ENCODE data around the gene DUSP15.

Gene DUSP15

GRCh38 chr20:31843288-31843687 lies 27.0 kb downstream of the DUSP15 start:
- Histone ChIP-seq H3K9ac (ENCODE audit: low read depth, low read length) (no peak overlapping the region), H3K36me3 (ENCODE audit: insufficient read depth, low read length) (no peaks in the 10 kb centered on the region), H3K27me3 (ENCODE audit: control insufficient read depth, insufficient read depth, low read length) (peaks cover 13% of the 10 kb centered on the region), H3K4me1 (ENCODE audit: control insufficient read depth, insufficient read depth, low read length) (peaks cover 31% of the 10 kb centered on the region), H3K9me3 (replicated peaks; ENCODE audit: low read length) (no peaks in the 10 kb centered on the region), H3K4me3 (ENCODE audit: low read length) (no peak overlapping the region), H3K4me2 (ENCODE audit: low read length) (peak overlapping the region; percentile 35)

DNA sequence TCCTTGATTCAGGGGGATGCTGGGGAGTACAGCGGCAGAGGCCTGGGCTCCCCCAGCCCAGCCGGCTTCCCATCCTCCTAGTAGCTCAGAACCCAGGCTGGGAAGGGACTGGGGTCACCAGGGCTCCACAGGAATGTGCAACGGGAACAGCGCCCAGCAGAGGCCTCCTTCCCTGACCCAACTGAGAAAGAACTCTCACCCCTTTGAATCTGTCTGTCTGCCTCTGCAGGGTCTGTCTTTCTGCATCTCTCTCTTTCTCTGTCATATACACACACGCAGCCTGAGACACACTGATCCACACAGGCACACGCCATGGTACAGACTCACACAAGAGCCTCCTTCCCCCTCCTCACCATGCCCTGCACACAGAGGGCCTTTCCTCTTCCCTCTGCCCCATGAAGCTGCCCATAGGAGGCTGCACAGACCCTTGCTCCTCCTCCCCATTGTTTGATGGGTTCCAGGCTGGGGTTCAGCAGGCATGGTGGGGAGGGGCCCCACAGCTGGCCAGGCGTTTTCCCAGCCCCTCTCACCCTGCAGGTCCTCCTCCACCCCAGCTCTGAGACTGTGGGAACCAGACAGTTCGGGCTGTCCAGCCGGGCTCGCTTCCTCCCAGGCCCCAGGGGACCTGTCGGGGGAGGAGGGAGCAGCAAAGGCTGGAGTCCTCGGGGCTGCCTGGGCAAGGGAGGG lies 27.7 kb downstream of the DUSP15 start:
- no peaks in the 10 kb centered on the region for H3K36me3 ChIP-seq (ENCODE audit: insufficient read depth, low read length)
- H3K4me1 ChIP-seq (ENCODE audit: control insufficient read depth, insufficient read depth, low read length): peaks cover 38% of the 10 kb centered on the region
- H3K4me2 ChIP-seq (ENCODE audit: low read length): peak overlapping the region; percentile 35
- peaks cover 7% of the 10 kb centered on the region for H3K27me3 ChIP-seq (ENCODE audit: control insufficient read depth, insufficient read depth, low read length)
- H3K9me3 ChIP-seq (replicated peaks; ENCODE audit: low read length): no peaks in the 10 kb centered on the region
- no peak overlapping the region for H3K4me3 ChIP-seq (ENCODE audit: low read length)
- peak overlapping the region; percentile 21 for H3K9ac ChIP-seq (ENCODE audit: low read depth, low read length)

GRCh38 chr20:31841928-31842327 lies 28.4 kb downstream of the DUSP15 start:
- H3K4me2 ChIP-seq (ENCODE audit: low read length): peak overlapping the region; percentile 35
- H3K9me3 ChIP-seq (replicated peaks; ENCODE audit: low read length): no peaks in the 10 kb centered on the region
- no peak overlapping the region for H3K4me3 ChIP-seq (ENCODE audit: low read length)
- no peaks in the 10 kb centered on the region for H3K36me3 ChIP-seq (ENCODE audit: insufficient read depth, low read length)
- peaks cover 2% of the 10 kb centered on the region for H3K27me3 ChIP-seq (ENCODE audit: control insufficient read depth, insufficient read depth, low read length)
- peaks cover 45% of the 10 kb centered on the region for H3K4me1 ChIP-seq (ENCODE audit: control insufficient read depth, insufficient read depth, low read length)
- peak overlapping the region; percentile 21 for H3K9ac ChIP-seq (ENCODE audit: low read depth, low read length)

DNA sequence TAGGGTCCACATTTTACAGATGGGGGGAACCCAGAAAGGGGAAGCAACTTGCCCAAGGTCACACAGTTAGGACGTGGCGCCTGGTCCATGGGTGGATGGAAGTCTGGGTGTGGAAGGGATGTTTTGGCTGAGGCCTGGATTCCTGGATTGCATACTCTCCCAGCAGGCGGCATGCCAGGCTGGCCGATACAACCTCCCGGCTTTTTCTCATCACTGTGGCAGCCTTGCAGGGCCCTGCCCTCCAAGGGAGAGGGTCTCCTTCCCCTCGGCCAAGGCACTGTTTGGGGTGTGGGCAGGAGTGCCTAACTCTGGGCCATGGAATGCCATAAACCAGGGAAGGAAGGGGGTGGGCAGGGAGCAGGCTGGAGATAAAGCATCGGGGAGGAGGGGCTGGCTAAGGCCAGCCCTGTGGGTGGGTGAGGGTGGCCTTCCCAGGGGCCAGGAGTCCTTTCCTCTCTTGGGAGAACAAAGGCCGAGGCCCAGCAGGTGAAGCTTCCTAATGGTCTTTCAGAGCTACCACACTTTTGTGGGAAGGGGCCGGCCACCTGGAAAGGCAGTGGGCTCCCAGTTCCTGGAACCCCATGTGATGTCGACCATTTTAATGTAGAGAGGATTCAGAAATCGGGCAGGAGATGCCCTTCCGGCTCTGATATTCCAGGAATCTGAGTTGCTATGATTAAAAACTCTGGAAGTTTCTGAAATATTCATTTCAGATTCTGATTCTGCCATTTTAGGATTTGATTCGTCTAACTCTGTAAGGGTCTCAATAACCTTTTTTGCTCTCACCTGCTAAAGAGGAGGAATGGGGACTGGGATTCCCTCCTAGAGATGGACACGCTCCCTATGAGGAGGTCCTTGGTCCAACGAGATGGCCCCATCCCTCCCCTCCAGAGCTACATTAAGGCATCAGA lies 29.2 kb downstream of the DUSP15 start:
- Histone ChIP-seq H3K36me3 (ENCODE audit: insufficient read depth, low read length) (no peaks in the 10 kb centered on the region), H3K9ac (ENCODE audit: low read depth, low read length) (no peak overlapping the region), H3K9me3 (replicated peaks; ENCODE audit: low read length) (no peaks in the 10 kb centered on the region), H3K4me1 (ENCODE audit: control insufficient read depth, insufficient read depth, low read length) (peaks cover 52% of the 10 kb centered on the region), H3K27me3 (ENCODE audit: control insufficient read depth, insufficient read depth, low read length) (peaks cover 2% of the 10 kb centered on the region), H3K4me3 (ENCODE audit: low read length) (no peak overlapping the region), H3K4me2 (ENCODE audit: low read length) (no peak overlapping the region)

- Histone ChIP-seq H3K4me2 (ENCODE audit: low read length) (no peak overlapping the region), H3K36me3 (ENCODE audit: insufficient read depth, low read length) (no peaks in the 10 kb centered on the region), H3K9ac (ENCODE audit: low read depth, low read length) (no peak overlapping the region), H3K9me3 (replicated peaks; ENCODE audit: low read length) (no peaks in the 10 kb centered on the region), H3K4me3 (ENCODE audit: low read length) (no peak overlapping the region), H3K27me3 (ENCODE audit: control insufficient read depth, insufficient read depth, low read length) (peaks cover 2% of the 10 kb centered on the region), H3K4me1 (ENCODE audit: control insufficient read depth, insufficient read depth, low read length) (peaks cover 52% of the 10 kb centered on the region)
Observed at GRCh38 chr20:31839782-31840487, 30.4 kb downstream of the DUSP15 start.

GRCh38 chr20:31838646-31839292 lies 31.6 kb downstream of the DUSP15 start:
- H3K9me3 ChIP-seq (replicated peaks; ENCODE audit: low read length): no peaks in the 10 kb centered on the region
- H3K4me1 ChIP-seq (ENCODE audit: control insufficient read depth, insufficient read depth, low read length): peaks cover 52% of the 10 kb centered on the region
- H3K27me3 ChIP-seq (ENCODE audit: control insufficient read depth, insufficient read depth, low read length): peaks cover 6% of the 10 kb centered on the region
- no peak overlapping the region for H3K4me3 ChIP-seq (ENCODE audit: low read length)
- H3K9ac ChIP-seq (ENCODE audit: low read depth, low read length): no peak overlapping the region
- no peak overlapping the region for H3K4me2 ChIP-seq (ENCODE audit: low read length)
- H3K36me3 ChIP-seq (ENCODE audit: insufficient read depth, low read length): no peaks in the 10 kb centered on the region

DNA sequence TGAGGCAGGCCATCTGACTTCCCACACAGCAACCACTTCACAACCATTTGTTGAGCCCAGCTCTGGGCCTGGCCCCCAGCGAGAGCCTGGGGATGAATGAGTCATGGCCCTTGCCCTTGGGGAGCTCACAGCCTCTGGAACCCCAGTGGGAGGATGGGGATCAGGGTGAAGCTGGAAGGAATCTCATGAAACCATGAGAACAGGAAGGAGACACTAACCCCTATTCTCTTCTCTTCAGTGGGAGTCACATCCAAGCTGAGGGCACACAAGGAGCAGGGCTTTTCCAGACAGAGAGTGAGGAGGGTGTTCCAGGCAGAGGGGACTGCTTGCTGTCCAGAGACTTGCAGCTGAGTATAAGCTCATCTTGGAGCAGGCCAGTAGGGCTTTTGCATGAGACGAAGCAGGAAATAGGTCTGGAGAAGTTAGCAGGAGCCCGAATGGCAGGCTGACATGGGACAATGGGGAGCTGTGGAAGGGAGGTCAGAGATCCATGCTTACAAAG lies 32.4 kb downstream of the DUSP15 start:
- Histone ChIP-seq H3K4me1 (ENCODE audit: control insufficient read depth, insufficient read depth, low read length) (peaks cover 46% of the 10 kb centered on the region), H3K4me3 (ENCODE audit: low read length) (no peak overlapping the region), H3K9me3 (replicated peaks; ENCODE audit: low read length) (no peaks in the 10 kb centered on the region), H3K27me3 (ENCODE audit: control insufficient read depth, insufficient read depth, low read length) (peaks cover 6% of the 10 kb centered on the region), H3K36me3 (ENCODE audit: insufficient read depth, low read length) (no peaks in the 10 kb centered on the region), H3K9ac (ENCODE audit: low read depth, low read length) (no peak overlapping the region), H3K4me2 (ENCODE audit: low read length) (no peak overlapping the region)

DNA sequence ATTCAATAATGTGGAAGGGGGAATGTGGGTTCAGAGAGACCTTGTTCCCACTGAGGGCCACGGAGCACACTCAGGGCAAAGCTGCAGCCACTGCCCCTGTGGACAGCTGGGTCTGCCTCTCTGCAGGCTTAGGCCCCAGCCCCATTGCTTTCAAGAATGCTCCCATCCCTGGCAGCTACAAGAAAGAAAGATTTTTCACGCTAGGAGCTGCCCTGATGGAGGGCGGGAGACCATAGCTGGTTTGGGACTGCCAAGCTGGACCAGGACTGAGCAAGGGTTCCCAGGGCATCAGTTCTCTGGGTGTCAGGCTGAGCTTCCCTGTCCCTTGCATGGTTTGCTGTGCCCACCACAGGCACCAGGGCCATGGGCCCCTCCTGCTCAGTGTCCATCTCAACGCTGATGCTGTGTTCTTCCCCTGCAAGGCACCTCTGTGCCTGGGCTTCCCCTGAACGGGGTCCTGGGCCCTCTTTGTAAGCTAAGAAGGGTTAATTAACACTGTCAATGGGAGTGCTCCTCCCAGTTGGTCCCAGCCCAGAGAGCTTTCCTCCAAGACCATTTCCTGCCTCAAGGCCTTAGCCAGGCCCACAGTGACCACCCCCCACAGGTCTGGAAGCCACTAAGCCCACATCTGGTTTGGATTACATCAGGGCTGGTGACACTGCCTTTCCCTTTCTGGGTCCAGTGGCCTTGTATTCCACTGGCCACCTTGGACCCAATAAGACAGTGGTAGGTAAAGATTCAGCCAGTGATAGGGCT lies 33.3 kb downstream of the DUSP15 start:
- no peaks in the 10 kb centered on the region for H3K36me3 ChIP-seq (ENCODE audit: insufficient read depth, low read length)
- H3K4me1 ChIP-seq (ENCODE audit: control insufficient read depth, insufficient read depth, low read length): peaks cover 37% of the 10 kb centered on the region
- no peaks in the 10 kb centered on the region for H3K9me3 ChIP-seq (replicated peaks; ENCODE audit: low read length)
- peaks cover 6% of the 10 kb centered on the region for H3K27me3 ChIP-seq (ENCODE audit: control insufficient read depth, insufficient read depth, low read length)
- no peak overlapping the region for H3K4me2 ChIP-seq (ENCODE audit: low read length)
- H3K9ac ChIP-seq (ENCODE audit: low read depth, low read length): no peak overlapping the region
- no peak overlapping the region for H3K4me3 ChIP-seq (ENCODE audit: low read length)

GRCh38 chr20:31835977-31836852 lies 34.1 kb downstream of the DUSP15 start:
- Histone ChIP-seq H3K4me2 (ENCODE audit: low read length) (peak overlapping the region; percentile 24), H3K4me3 (ENCODE audit: low read length) (no peak overlapping the region), H3K9ac (ENCODE audit: low read depth, low read length) (no peak overlapping the region)

DNA sequence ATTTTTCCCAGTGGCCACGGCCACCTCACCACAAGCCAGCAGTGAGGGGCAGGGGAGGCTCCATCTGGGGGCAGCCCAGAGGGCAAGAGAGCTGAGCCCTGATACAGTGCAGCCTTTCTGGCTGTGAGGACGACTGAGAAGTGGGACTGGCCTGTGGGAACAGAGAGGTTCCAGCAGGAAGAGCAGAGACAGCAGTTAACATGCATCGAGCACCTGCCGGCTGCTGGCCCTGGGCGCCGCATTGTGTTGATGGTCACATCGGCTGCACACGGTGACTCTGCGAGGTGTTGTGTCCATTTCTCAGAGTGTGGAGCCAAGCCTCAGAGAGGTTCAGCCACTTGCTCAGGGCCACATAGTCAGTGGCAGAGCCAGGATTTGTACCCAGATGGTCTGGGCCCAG lies 34.8 kb downstream of the DUSP15 start:
- Histone ChIP-seq H3K36me3 (ENCODE audit: insufficient read depth, low read length) (no peaks in the 10 kb centered on the region), H3K4me3 (ENCODE audit: low read length) (no peak overlapping the region), H3K4me2 (ENCODE audit: low read length) (peak overlapping the region; percentile 24), H3K9ac (ENCODE audit: low read depth, low read length) (no peak overlapping the region), H3K4me1 (ENCODE audit: control insufficient read depth, insufficient read depth, low read length) (peaks cover 31% of the 10 kb centered on the region), H3K9me3 (replicated peaks; ENCODE audit: low read length) (no peaks in the 10 kb centered on the region), H3K27me3 (ENCODE audit: control insufficient read depth, insufficient read depth, low read length) (peaks cover 6% of the 10 kb centered on the region)

More at GRCh38 chr20:31835977-31836852, 34.1 kb downstream of the DUSP15 start:
- Histone ChIP-seq H3K27me3 (ENCODE audit: control insufficient read depth, insufficient read depth, low read length) (peaks cover 6% of the 10 kb centered on the region), H3K36me3 (ENCODE audit: insufficient read depth, low read length) (no peaks in the 10 kb centered on the region), H3K9me3 (replicated peaks; ENCODE audit: low read length) (no peaks in the 10 kb centered on the region), H3K4me1 (ENCODE audit: control insufficient read depth, insufficient read depth, low read length) (peaks cover 31% of the 10 kb centered on the region)

Measured in skeletal muscle satellite cell (primary cell).